HEK293T (cell line): ENCODE data around the gene SOX18.

Experiments used
- CTCF ChIA-PET: fragments of 350-600 bp; formaldehyde crosslinking; extraction: SDS; loops from one replicate; lab custom pipeline; 2021; ENCODE audit warnings: antibody characterized with exemption, inconsistent platforms; lab: Yijun Ruan, JAX
- POLR2A ChIA-PET: fragments of 350-600 bp; formaldehyde crosslinking; extraction: SDS; loops from one replicate; lab custom pipeline; 2020; ENCODE audit warnings: antibody characterized with exemption, inconsistent platforms; lab: Yijun Ruan, JAX
- DNase-seq: peaks from one replicate; pipeline ENCODE4 v3.0.0; 2012; ENCODE audit warnings: mixed read lengths; ENCODE audit errors: extremely low spot score
- ARNT ChIP-seq: fragments of 450-650 bp; IDR thresholded peaks from 2 replicates; pipeline ENCODE4 v1.6.1; 2017; ENCODE audit warnings: mild to moderate bottlenecking
- BHLHE40 ChIP-seq: fragments of 450-650 bp; IDR thresholded peaks from 2 replicates; pipeline ENCODE4 v1.6.1; 2016; ENCODE audit warnings: mild to moderate bottlenecking, moderate library complexity, borderline replicate concordance
- CTBP1 ChIP-seq: fragments of 450-650 bp; IDR thresholded peaks from 2 replicates; pipeline ENCODE4 v1.6.1; 2016; ENCODE audit warnings: borderline replicate concordance
- ELF4 ChIP-seq: fragments of 450-650 bp; IDR thresholded peaks from 2 replicates; pipeline ENCODE4 v1.6.1; 2017; ENCODE audit warnings: antibody characterized with exemption
- FOXA1 ChIP-seq: fragments of 450-650 bp; IDR thresholded peaks from 2 replicates; pipeline ENCODE4 v1.6.1; 2016; ENCODE audit warnings: mild to moderate bottlenecking
- FOXK2 ChIP-seq: fragments of 450-650 bp; IDR thresholded peaks from 2 replicates; pipeline ENCODE4 v1.6.1; 2016; ENCODE audit warnings: mild to moderate bottlenecking
- FOXM1 ChIP-seq: fragments of 450-650 bp; IDR thresholded peaks from 2 replicates; pipeline ENCODE4 v1.6.1; 2017; ENCODE audit warnings: mild to moderate bottlenecking, borderline replicate concordance
- HDGF ChIP-seq: fragments of 450-650 bp; IDR thresholded peaks from 2 replicates; pipeline ENCODE4 v1.6.1; 2017; ENCODE audit warnings: antibody characterized with exemption, borderline replicate concordance
- L3MBTL2 ChIP-seq: fragments of 450-650 bp; conservative IDR thresholded peaks from 2 replicates; pipeline ENCODE4 v1.6.1; 2016; ENCODE audit warnings: mild to moderate bottlenecking
- LEF1 ChIP-seq: fragments of 450-650 bp; IDR thresholded peaks from 2 replicates; pipeline ENCODE4 v1.6.1; 2017; ENCODE audit warnings: mild to moderate bottlenecking, borderline replicate concordance
- NFRKB ChIP-seq: fragments of 450-650 bp; IDR thresholded peaks from 2 replicates; pipeline ENCODE4 v1.6.1; 2016; ENCODE audit warnings: mild to moderate bottlenecking, moderate library complexity
- PKNOX1 ChIP-seq: fragments of 450-650 bp; IDR thresholded peaks from 2 replicates; pipeline ENCODE4 v1.6.1; 2016
- SP1 ChIP-seq: fragments of 450-650 bp; IDR thresholded peaks from 2 replicates; pipeline ENCODE4 v1.6.1; 2017
- SUZ12 ChIP-seq: fragments of 450-650 bp; IDR thresholded peaks from 2 replicates; pipeline ENCODE4 v1.6.1; 2016; ENCODE audit warnings: mild to moderate bottlenecking
- TARDBP ChIP-seq: fragments of 450-650 bp; IDR thresholded peaks from 2 replicates; pipeline ENCODE4 v1.6.1; 2016
- ZNF384 ChIP-seq: fragments of 450-650 bp; IDR thresholded peaks from 2 replicates; pipeline ENCODE4 v1.6.1; 2016

The SOX18 gene

GRCh38 chr20:64006490-64006889, 42.9 kb downstream of the SOX18 start:
- TF ChIP-seq PKNOX1 (no peak), FOXA1 (no peak), SP1 (no peak), FOXM1 (no peak), ARNT (no peak), NFRKB (no peak), BHLHE40 (no peak), ZNF384 (no peak), TARDBP (no peak), L3MBTL2 (no peak), SUZ12 (no peak), ELF4 (no peak), HDGF (no peak), CTBP1 (no peak), LEF1 (no peak), FOXK2 (no peak)
- CTCF ChIA-PET: no interaction called here
- POLR2A ChIA-PET: no interaction called here
- DNase-seq: no peak

- POLR2A ChIA-PET: no interaction called here
Measured at GRCh38 chr20:64005394-64005793, 44.0 kb downstream of the SOX18 start.

GRCh38 chr20:64003960-64004725, 45.3 kb downstream of the SOX18 start:
- ChIA-PET CTCF (interaction anchor here (0.6 kb wide), 1 partner anchor 34 kb away, joined by 3 read pairs; no protein-coding TSS in a partner anchor), POLR2A (no interaction called here)
- TF ChIP-seq SUZ12: no peak
- DNase-seq: no peak

More at GRCh38 chr20:64005394-64005793, 44.0 kb downstream of the SOX18 start:
- TF ChIP-seq TARDBP: no peak
- no peak for TF ChIP-seq ELF4
- TF ChIP-seq L3MBTL2: no peak
- no peak for TF ChIP-seq FOXK2
- no peak for TF ChIP-seq CTBP1
- no peak for TF ChIP-seq PKNOX1
- TF ChIP-seq SP1: no peak
- TF ChIP-seq SUZ12: no peak
- TF ChIP-seq ZNF384: no peak
- no peak for TF ChIP-seq ARNT
- no peak for TF ChIP-seq FOXM1
- no peak for TF ChIP-seq BHLHE40
- TF ChIP-seq NFRKB: no peak
- no peak for TF ChIP-seq LEF1
- TF ChIP-seq HDGF: no peak
- TF ChIP-seq FOXA1: no peak
- CTCF ChIA-PET: no interaction called here
- DNase-seq: no peak

- CTCF ChIA-PET: interaction anchor here (0.9 kb wide), 1 partner anchor 18 kb away, joined by 3 read pairs; no protein-coding TSS in a partner anchor
- TF ChIP-seq FOXM1: no peak
- TF ChIP-seq SUZ12: no peak
- TF ChIP-seq NFRKB: no peak
- no peak for TF ChIP-seq PKNOX1
- TF ChIP-seq ARNT: no peak
- TF ChIP-seq FOXK2: no peak
- POLR2A ChIA-PET: no interaction called here
- no peak for DNase-seq
Measured at GRCh38 chr20:64001607-64002011, 47.8 kb downstream of the SOX18 start.

GRCh38 chr20:64000906-64001305, 48.5 kb downstream of the SOX18 start:
- DNase-seq: no peak
- TF ChIP-seq TARDBP: no peak
- TF ChIP-seq HDGF: no peak
- TF ChIP-seq LEF1: no peak
- no peak for TF ChIP-seq FOXK2
- TF ChIP-seq SUZ12: no peak
- no peak for TF ChIP-seq FOXM1
- no peak for TF ChIP-seq L3MBTL2
- no peak for TF ChIP-seq BHLHE40
- no peak for TF ChIP-seq FOXA1
- ChIA-PET CTCF (no interaction called here), POLR2A (no interaction called here)
